DND-41 (cell line): ENCODE results near the gene RAB39B.

Experiments
- ATAC-seq: fragments of 200-7000 bp; cut with Tn5 transposase; 3 replicates; pipeline ENCODE4 v1.9.1; 2021; ENCODE audit warnings: low read depth; ENCODE audit not compliant: insufficient read depth
- DNase-seq: peaks from one replicate; pipeline ENCODE4 v3.0.0-alpha.2; 2020
- H2AFZ ChIP-seq: 2 replicates; pipeline ENCODE4 v1.6.0; 2012; ENCODE audit warnings: low read depth, low read length
- H3K27ac ChIP-seq: 2 replicates; pipeline ENCODE4 v1.5.1; 2012; ENCODE audit warnings: low read length, inconsistent platforms
- H3K27me3 ChIP-seq: fragments of 200-600 bp; sonication (generic); 2 replicates; pipeline ENCODE4 v1.6.0; 2012; ENCODE audit warnings: low read length, mild to moderate bottlenecking, inconsistent platforms; ENCODE audit not compliant: insufficient read depth, poor library complexity
- H3K36me3 ChIP-seq: 2 replicates; pipeline ENCODE4 v1.5.1; 2012; ENCODE audit warnings: low read length, inconsistent platforms; ENCODE audit not compliant: insufficient read depth
- H3K4me1 ChIP-seq: 2 replicates; pipeline ENCODE4 v1.5.1; 2012; ENCODE audit warnings: mild to moderate bottlenecking, low read length; ENCODE audit not compliant: insufficient read depth
- H3K4me2 ChIP-seq: 2 replicates; pipeline ENCODE4 v1.6.0; 2012; ENCODE audit warnings: mild to moderate bottlenecking, moderate library complexity, low read length, inconsistent platforms; ENCODE audit not compliant: insufficient read depth
- H3K4me3 ChIP-seq, 2 experiments: fragments of 200-600 bp in 1 of 2; shearing (Covaris generic) in 1 of 2; 2 replicates each; pipeline ENCODE4 v1.5.1; 2012 to 2016; ENCODE audit warnings: inconsistent platforms in 2 of 2, low read length in 2 of 2, mild to moderate bottlenecking in 2 of 2, low read depth in 1 of 2, moderate library complexity in 1 of 2
- H3K79me2 ChIP-seq: 2 replicates; pipeline ENCODE4 v1.6.0; 2012; ENCODE audit warnings: low read length, inconsistent platforms; ENCODE audit not compliant: insufficient read depth
- H3K9ac ChIP-seq: 2 replicates; pipeline ENCODE4 v1.6.0; 2012; ENCODE audit warnings: low read depth, mild to moderate bottlenecking, inconsistent platforms, low read length, moderate library complexity
- H3K9me3 ChIP-seq: 2 replicates; pipeline ENCODE4 v1.5.1; 2012; ENCODE audit warnings: low read length, moderate library complexity, mild to moderate bottlenecking, inconsistent platforms; ENCODE audit not compliant: insufficient read depth, severe bottlenecking
- H4K20me1 ChIP-seq: 2 replicates; pipeline ENCODE4 v1.6.0; 2012; ENCODE audit warnings: low read length; ENCODE audit not compliant: insufficient read depth
- CTCF ChIP-seq: IDR thresholded peaks from 2 replicates; pipeline ENCODE4 v1.5.1; 2012; ENCODE audit warnings: borderline replicate concordance, low read length, moderate library complexity, mild to moderate bottlenecking; ENCODE audit not compliant: poor library complexity, severe bottlenecking; ENCODE audit errors: extremely low read depth
- EZH2 ChIP-seq: IDR thresholded peaks from 3 replicates; pipeline ENCODE4 v1.6.1; 2012; ENCODE audit warnings: borderline replicate concordance, low read depth, mild to moderate bottlenecking, moderate library complexity, low read length, inconsistent platforms; ENCODE audit not compliant: severe bottlenecking

Gene RAB39B

GRCh38 chrX:155221351-155221750 is 42.9 kb downstream of the RAB39B start:
- Histone ChIP-seq H3K9me3 (no peaks in the 10 kb centered on the region), H3K4me3 (no peak overlapping the region), H3K79me2 (peaks cover 74% of the 10 kb centered on the region), H3K4me1 (peaks cover 25% of the 10 kb centered on the region), H4K20me1 (no peaks in the 10 kb centered on the region; the same call in 1 of the 2 replicates), H3K27ac (no peak overlapping the region), H3K27me3 (no peaks in the 10 kb centered on the region), H3K4me2 (no peak overlapping the region), H2AFZ (no peak overlapping the region), H3K36me3 (peaks cover 50% of the 10 kb centered on the region), H3K9ac (no peak overlapping the region)
- TF ChIP-seq CTCF: no peak
- no peak for TF ChIP-seq EZH2
- ATAC-seq (no peak), DNase-seq (no peak)

GRCh38 chrX:155218777-155219176 is 45.5 kb downstream of the RAB39B start:
- ATAC-seq: no peak
- TF ChIP-seq CTCF: no peak
- no peak for TF ChIP-seq EZH2
- Histone ChIP-seq H3K4me2 (peak overlapping the region; percentile 69; the same call in 1 of the 2 replicates), H3K79me2 (peaks cover 66% of the 10 kb centered on the region), H3K36me3 (peaks cover 38% of the 10 kb centered on the region), H3K9ac (no peak overlapping the region), H3K4me3 (peak overlapping the region in 1 of 2 experiments; percentile 95; a peak in 2 of 4 replicates), H3K9me3 (no peaks in the 10 kb centered on the region), H3K27ac (no peak overlapping the region), H3K4me1 (peaks cover 33% of the 10 kb centered on the region), H2AFZ (no peak overlapping the region), H4K20me1 (no peaks in the 10 kb centered on the region; the same call in 1 of the 2 replicates), H3K27me3 (no peaks in the 10 kb centered on the region)
- no peak for DNase-seq

GRCh38 chrX:155216940-155217440 is 47.3 kb downstream of the RAB39B start:
- peak overlapping the region; percentile 81 to 95 for H3K4me3 ChIP-seq
- H3K27me3 ChIP-seq: no peaks in the 10 kb centered on the region
- H4K20me1 ChIP-seq: no peaks in the 10 kb centered on the region; the same call in 1 of the 2 replicates
- no peak for DNase-seq
- peaks cover 28% of the 10 kb centered on the region for H3K36me3 ChIP-seq
- H3K9ac ChIP-seq: peak overlapping the region; percentile 85
- no peaks in the 10 kb centered on the region for H3K9me3 ChIP-seq
- peak overlapping the region; percentile 56; the same call in 1 of the 2 replicates for H2AFZ ChIP-seq
- peaks cover 57% of the 10 kb centered on the region for H3K79me2 ChIP-seq
- H3K27ac ChIP-seq: peak overlapping the region; percentile 99
- no peak for ATAC-seq
- no peak for TF ChIP-seq CTCF
- TF ChIP-seq EZH2: no peak
- peaks cover 33% of the 10 kb centered on the region for H3K4me1 ChIP-seq
- H3K4me2 ChIP-seq: peak overlapping the region; percentile 69
